Measurements from ENCODE around the gene SIGLEC9. TPM values are rescaled to one million over a fixed set of nuclear protein-coding genes. Genes with fewer than 3 reads are reported as not detected.

SIGLEC9 gene
- total and polyA plus RNA-seq, 2 of the 8 experiments (the other 6 are each of a cell fraction or from before 2014, with no cell fraction given) = not detected

DNA sequence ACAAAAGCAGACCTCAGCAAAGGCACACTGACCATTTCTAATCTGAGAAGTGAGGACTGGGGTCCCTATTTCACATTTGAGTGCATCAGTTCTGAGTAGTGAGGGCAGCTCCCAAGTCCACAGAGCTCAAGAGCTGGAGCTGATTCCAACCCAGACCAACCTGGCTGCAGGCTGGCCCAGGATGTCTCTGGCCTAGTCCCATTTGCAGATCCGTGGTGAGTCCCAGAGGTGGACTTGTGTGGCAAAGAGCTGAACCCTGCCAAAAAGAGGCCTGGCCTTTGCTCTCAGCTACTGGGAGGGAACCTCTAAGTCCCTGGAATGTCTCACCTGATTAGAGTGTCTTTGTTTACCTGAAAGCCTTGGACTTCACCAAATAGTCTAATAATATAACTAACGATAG, 32.0 kb downstream of the SIGLEC9 start (continued):
- TF ChIP-seq RAD21 (IDR thresholded peaks at IDR 0.05 in 1 of 2, conservative IDR thresholded peaks at IDR 0.05 in 1 of 2; ENCODE audit: low read depth in 2 of 2, low read length in 2 of 2) (no peak), EP300 (IDR thresholded peaks at IDR 0.05; ENCODE audit: borderline replicate concordance in 1 of 2, low read depth in 2 of 2, low read length in 2 of 2) (no peak), EZH2 (IDR thresholded peaks at IDR 0.05; ENCODE audit: low read depth, low read length, severe bottlenecking) (no peak), JUND (IDR thresholded peaks at IDR 0.05; ENCODE audit: low read length) (no peak), TAF7 (optimal IDR thresholded peaks at IDR 0.05; ENCODE audit: borderline replicate concordance, low read depth, low read length) (no peak), HDAC2 (IDR thresholded peaks at IDR 0.05; ENCODE audit: borderline replicate concordance in 1 of 2, low read depth in 2 of 2, low read length in 2 of 2) (no peak), SIX5 (IDR thresholded peaks at IDR 0.05; ENCODE audit: low read depth, low read length) (no peak), SIN3A (conservative IDR thresholded peaks at IDR 0.05 in 1 of 2, IDR thresholded peaks at IDR 0.05 in 1 of 2; ENCODE audit: low read depth in 1 of 2, low read length in 2 of 2) (no peak)

Measured in H1 (cell line).